HG03575 (cell line): ENCODE measurements around the gene ALKBH5.

Experiments used
- ATAC-seq: cut with Tn5 transposase; IDR thresholded peaks from one replicate; pipeline ENCODE4 v1.9.1; 2021; ENCODE audit not compliant: unreplicated experiment, insufficient number of reproducible peaks, low FRiP score; ENCODE audit errors: extremely low read depth

ALKBH5 gene

GRCh38 chr17:18182110-18182977 is 1.3 kb upstream of the ALKBH5 start:
- no peak for ATAC-seq

GRCh38 chr17:18182978-18183333 is 672 bp upstream of the ALKBH5 start:
- ATAC-seq, result peak; percentile 18

- no peak for ATAC-seq
These were observed 759 bp downstream of the ALKBH5 start for GRCh38 chr17:18184143-18185031.

GRCh38 chr17:18185391-18185790 is 1.8 kb downstream of the ALKBH5 start:
- no peak for ATAC-seq

- ATAC-seq, result no peak
These were observed 2.4 kb downstream of the ALKBH5 start for GRCh38 chr17:18185832-18186626.

GRCh38 chr17:18186627-18186982 is 3.0 kb downstream of the ALKBH5 start:
- no peak for ATAC-seq

- ATAC-seq, result no peak
These were observed 3.6 kb downstream of the ALKBH5 start for GRCh38 chr17:18187226-18187625.

GRCh38 chr17:18187821-18188761 is 4.5 kb downstream of the ALKBH5 start:
- ATAC-seq, result no peak

GRCh38 chr17:18190628-18191235 is 7.1 kb downstream of the ALKBH5 start:
- no peak for ATAC-seq

GRCh38 chr17:18191236-18191667 is 7.6 kb downstream of the ALKBH5 start:
- no peak for ATAC-seq

GRCh38 chr17:18191967-18192366 is 8.3 kb downstream of the ALKBH5 start:
- ATAC-seq, result no peak

- ATAC-seq, result no peak
These were observed 10.8 kb downstream of the ALKBH5 start for GRCh38 chr17:18194394-18194793.

GRCh38 chr17:18194804-18195203 is 11.2 kb downstream of the ALKBH5 start:
- ATAC-seq, result no peak

- no peak for ATAC-seq
These were observed 11.6 kb downstream of the ALKBH5 start for GRCh38 chr17:18195246-18195645.

- no peak for ATAC-seq
These were observed 14.0 kb downstream of the ALKBH5 start for GRCh38 chr17:18197535-18198194.

- no peak for ATAC-seq
These were observed 14.9 kb downstream of the ALKBH5 start for GRCh38 chr17:18198530-18198929.

- ATAC-seq, result no peak
These were observed 17.5 kb downstream of the ALKBH5 start for GRCh38 chr17:18201108-18201507.
